GM15510 (cell line): Measurements from ENCODE around the gene DOCK4.

Source experiments
- POLR2A ChIP-seq: IDR thresholded peaks from 3 replicates; pipeline ENCODE4 v1.6.1; 2011; ENCODE audit warnings: borderline replicate concordance; ENCODE audit not compliant: insufficient read length; ENCODE audit errors: extremely low read depth

DOCK4 gene

GRCh38 chr7:112005205-112005775, 200.9 kb downstream of the DOCK4 start:
- TF ChIP-seq POLR2A: no peak

- no peak for TF ChIP-seq POLR2A
These were observed 204.9 kb downstream of the DOCK4 start for GRCh38 chr7:112001091-112001826.

GRCh38 chr7:111998326-111998725, 207.9 kb downstream of the DOCK4 start:
- TF ChIP-seq POLR2A: no peak

GRCh38 chr7:111997546-111997945, 208.7 kb downstream of the DOCK4 start:
- no peak for TF ChIP-seq POLR2A

GRCh38 chr7:111992601-111993000, 213.6 kb downstream of the DOCK4 start:
- no peak for TF ChIP-seq POLR2A

GRCh38 chr7:111990643-111991042, 215.6 kb downstream of the DOCK4 start:
- no peak for TF ChIP-seq POLR2A

GRCh38 chr7:111987886-111988285, 218.3 kb downstream of the DOCK4 start:
- no peak for TF ChIP-seq POLR2A

GRCh38 chr7:111987115-111987826, 218.9 kb downstream of the DOCK4 start:
- no peak for TF ChIP-seq POLR2A

GRCh38 chr7:111986601-111987000, 219.6 kb downstream of the DOCK4 start:
- no peak for TF ChIP-seq POLR2A

- TF ChIP-seq POLR2A: no peak
These were observed 220.4 kb downstream of the DOCK4 start for GRCh38 chr7:111985798-111986197.

- no peak for TF ChIP-seq POLR2A
These were observed 223.4 kb downstream of the DOCK4 start for GRCh38 chr7:111982804-111983203.

- TF ChIP-seq POLR2A: no peak
These were observed 224.1 kb downstream of the DOCK4 start for GRCh38 chr7:111982133-111982532.

- no peak for TF ChIP-seq POLR2A
These were observed 225.5 kb downstream of the DOCK4 start for GRCh38 chr7:111980725-111981124.

GRCh38 chr7:111975346-111975745, 230.9 kb downstream of the DOCK4 start:
- no peak for TF ChIP-seq POLR2A

- TF ChIP-seq POLR2A: no peak
These were observed 245.2 kb downstream of the DOCK4 start for GRCh38 chr7:111960984-111961383.

- no peak for TF ChIP-seq POLR2A
These were observed 247.3 kb downstream of the DOCK4 start for GRCh38 chr7:111958896-111959295.

GRCh38 chr7:111958431-111958830, 247.8 kb downstream of the DOCK4 start:
- no peak for TF ChIP-seq POLR2A

- no peak for TF ChIP-seq POLR2A
These were observed 250.6 kb downstream of the DOCK4 start for GRCh38 chr7:111955616-111956015.
